Measurements from ENCODE around the gene CCDC88B. TPM values are rescaled to one million over a fixed set of nuclear protein-coding genes. Genes with fewer than 3 reads are reported as not detected.
A peak's percentile ranks its signal among the peaks of the same experiment; 100 is the strongest.

The CCDC88B gene
- total RNA-seq, 2 experiments from 2014 or later: 58.4 to 71.3 TPM

DNA sequence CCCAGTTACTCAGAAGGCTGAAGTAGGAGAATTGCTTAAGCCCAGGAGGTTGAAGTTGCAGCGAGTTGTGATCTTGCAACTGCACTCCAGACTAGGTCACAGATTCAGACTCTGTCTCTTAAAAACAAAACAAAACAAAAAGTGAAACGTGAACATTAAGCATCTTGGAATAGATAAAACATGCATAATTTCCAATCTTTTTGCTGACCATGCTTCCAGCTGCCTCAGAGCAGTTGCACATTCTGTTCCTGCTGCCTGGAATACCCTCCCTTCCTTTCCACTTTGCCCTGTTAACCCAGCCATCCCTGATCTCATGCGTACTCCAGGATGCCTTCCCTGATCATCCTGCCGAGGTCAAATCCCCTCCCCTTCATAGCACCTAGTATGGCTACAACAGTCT is 718 bp upstream of the CCDC88B start:
- ChIA-PET CTCF (no interaction called here), POLR2A (no interaction called here)
- DNase-seq: no peak
- intact Hi-C loops (cut with DNase I, micrococcal nuclease): no loop called here
- H3K27me3 Mint-ChIP-seq: no peaks in the 10 kb centered on the region
- peaks cover 36% of the 10 kb centered on the region for H3K4me1 Mint-ChIP-seq
- H3K4me3 Mint-ChIP-seq: peak overlapping the region; percentile 91
- H3K9me3 Mint-ChIP-seq (ENCODE audit: low read depth): no peaks in the 10 kb centered on the region
- peak overlapping the region; percentile 94 for H3K27ac Mint-ChIP-seq
- peaks cover 23% of the 10 kb centered on the region for H3K36me3 Mint-ChIP-seq (ENCODE audit: low read depth)
- no peak for ATAC-seq

DNA sequence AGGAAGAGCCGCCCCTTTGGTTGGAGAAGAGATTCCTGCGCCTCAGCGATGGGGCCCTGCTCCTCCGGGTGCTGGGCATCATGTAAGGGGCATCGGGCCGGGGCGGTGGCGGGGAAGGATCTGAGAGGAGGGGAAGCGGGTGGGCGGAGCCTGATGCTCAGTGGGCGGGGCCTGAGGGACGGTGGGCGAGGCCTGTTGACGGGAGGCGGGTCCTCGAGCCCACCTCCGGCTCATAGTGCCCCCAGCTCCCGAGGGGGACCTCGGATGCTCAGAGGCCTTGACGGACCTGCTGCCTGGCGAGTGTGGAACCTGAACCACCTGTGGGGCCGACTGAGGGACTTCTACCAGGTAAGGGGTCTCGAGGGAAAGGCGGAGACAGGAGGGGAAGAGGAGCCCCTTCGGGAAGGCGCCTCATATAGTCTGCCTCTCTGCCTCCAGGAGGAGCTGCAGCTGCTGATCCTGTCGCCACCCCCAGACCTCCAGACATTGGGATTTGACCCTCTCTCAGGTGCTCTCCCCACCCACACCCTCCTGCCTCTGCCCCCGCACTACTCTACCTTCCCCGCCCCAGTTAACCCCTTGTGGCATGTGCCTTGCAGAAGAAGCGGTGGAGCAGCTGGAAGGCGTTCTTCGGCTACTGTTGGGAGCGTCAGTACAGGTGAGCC is 799 bp downstream of the CCDC88B start:
- POLR2A ChIA-PET: interaction anchor here (0.8 to 1.1 kb wide), 2 partner anchors 9 to 11 kb away, joined by 3 read pairs; no protein-coding TSS in a partner anchor
- CTCF ChIA-PET: interaction anchor here (0.5 to 1.6 kb wide), 4 partner anchors 14 to 659 kb away, joined by 3 to 5 read pairs (median 4); partner anchors contain the start of genes PRDX5, RTN3 and TRMT112

DNA sequence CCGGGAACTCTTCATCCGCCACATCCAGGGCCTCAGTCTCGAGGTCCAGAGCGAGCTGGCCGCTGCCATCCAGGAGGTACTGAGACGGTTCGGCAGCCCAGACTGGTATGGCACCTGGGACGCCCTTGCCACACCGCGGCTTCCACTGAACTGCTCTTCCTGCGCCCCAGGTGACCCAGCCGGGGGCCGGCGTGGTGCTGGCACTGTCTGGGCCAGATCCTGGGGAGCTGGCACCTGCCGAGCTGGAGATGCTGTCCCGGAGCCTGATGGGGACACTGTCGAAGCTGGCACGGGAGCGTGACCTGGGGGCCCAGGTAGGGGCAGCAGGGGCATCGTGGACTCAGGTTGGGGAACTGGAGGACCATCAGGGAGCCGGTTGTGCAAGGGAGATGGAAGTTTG is 1.4 kb downstream of the CCDC88B start:
- Mint-ChIP-seq H3K36me3 (ENCODE audit: low read depth) (peaks cover 26% of the 10 kb centered on the region), H3K27ac (no peak overlapping the region), H3K9me3 (ENCODE audit: low read depth) (no peaks in the 10 kb centered on the region), H3K4me1 (peaks cover 28% of the 10 kb centered on the region), H3K4me3 (peak overlapping the region; percentile 91), H3K27me3 (no peaks in the 10 kb centered on the region)
- intact Hi-C loops (cut with DNase I, micrococcal nuclease): loop anchor here (5.0 to 10.0 kb wide), 2 partner anchors 34 to 773 kb away; partner anchors contain the start of genes ESRRA (in 1 of the 2), TM7SF2 (in 1 of the 2) and ZNHIT2 (in 1 of the 2)
- ATAC-seq (no peak), DNase-seq (no peak)
- CTCF ChIA-PET: interaction anchor here (0.7 to 2.3 kb wide), 5 partner anchors 10 to 660 kb away, joined by 3 to 6 read pairs (median 4); partner anchors contain the start of genes PRDX5, RTN3 and TRMT112
- POLR2A ChIA-PET: interaction anchor here (0.8 to 1.1 kb wide), 2 partner anchors 10 to 11 kb away, joined by 3 read pairs; no protein-coding TSS in a partner anchor

More for the DNA sequence above, 799 bp downstream of the CCDC88B start:
- peak; percentile 91 for DNase-seq
- intact Hi-C loops (cut with DNase I, micrococcal nuclease): loop anchor here (1.0 to 10.0 kb wide), 6 partner anchors 23 to 774 kb away; partner anchors contain the start of genes ESRRA (in 2 of the 2), PRDX5 (in 1 of the 2), TM7SF2 (in 1 of the 2) and TRMT112 (in 1 of the 2)
- H3K36me3 Mint-ChIP-seq (ENCODE audit: low read depth): peaks cover 24% of the 10 kb centered on the region
- peak; percentile 54 for ATAC-seq
- peak overlapping the region; percentile 92 for H3K27ac Mint-ChIP-seq
- H3K27me3 Mint-ChIP-seq: no peaks in the 10 kb centered on the region
- H3K9me3 Mint-ChIP-seq (ENCODE audit: low read depth): no peaks in the 10 kb centered on the region
- peak overlapping the region; percentile 91 for H3K4me3 Mint-ChIP-seq
- peaks cover 28% of the 10 kb centered on the region for H3K4me1 Mint-ChIP-seq

DNA sequence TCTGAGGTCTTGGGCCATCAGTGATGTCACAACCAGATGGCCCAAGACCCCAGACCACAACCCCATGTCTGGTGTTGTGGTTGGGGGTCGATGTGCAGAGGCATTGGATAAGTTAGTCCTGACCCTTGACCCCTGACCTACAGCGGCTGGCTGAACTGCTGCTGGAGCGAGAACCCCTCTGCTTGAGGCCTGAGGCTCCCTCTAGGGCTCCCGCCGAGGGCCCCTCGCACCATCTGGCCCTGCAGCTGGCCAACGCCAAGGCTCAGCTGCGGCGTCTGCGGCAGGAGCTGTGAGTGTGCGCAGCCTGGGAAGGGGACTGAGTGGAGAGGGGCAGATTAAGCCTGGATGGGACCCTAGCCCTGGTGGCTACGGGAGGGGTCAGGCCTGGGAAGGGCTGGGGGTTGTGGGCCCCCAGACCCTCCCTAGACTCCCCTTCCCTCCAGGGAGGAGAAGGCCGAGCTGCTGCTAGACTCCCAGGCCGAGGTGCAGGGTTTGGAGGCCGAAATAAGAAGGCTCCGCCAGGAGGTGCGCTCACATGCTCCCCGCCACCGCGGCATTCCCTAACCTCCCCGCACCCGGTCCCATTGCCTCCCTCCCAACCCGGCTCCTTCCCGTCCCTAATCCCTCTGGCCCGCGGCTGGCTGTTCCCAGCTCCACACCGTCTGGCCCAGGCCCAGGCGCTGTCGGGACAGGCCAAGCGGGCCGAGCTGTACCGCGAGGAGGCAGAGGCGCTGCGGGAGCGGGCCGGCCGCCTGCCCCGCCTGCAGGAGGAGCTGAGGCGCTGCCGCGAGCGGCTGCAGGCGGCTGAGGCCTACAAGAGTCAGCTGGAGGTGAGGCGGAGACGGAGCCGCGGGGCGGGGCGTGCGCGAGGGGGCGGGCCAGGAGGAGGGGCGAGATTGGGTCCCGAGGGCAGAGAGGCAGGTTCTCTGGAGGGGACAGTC is 2.1 kb downstream of the CCDC88B start:
- no peak overlapping the region for H3K27ac Mint-ChIP-seq
- H3K4me1 Mint-ChIP-seq: peaks cover 28% of the 10 kb centered on the region
- ChIA-PET POLR2A (interaction anchor here (1.1 kb wide), 2 partner anchors 11 to 24 kb away, joined by 3 to 5 read pairs; partner anchors contain the start of genes PRDX5 and TRMT112), CTCF (interaction anchor here (0.9 to 2.3 kb wide), 9 partner anchors 10 to 661 kb away, joined by 3 to 10 read pairs (median 5); partner anchors contain the start of genes PRDX5, RTN3 and TRMT112)
- intact Hi-C loops (cut with DNase I, micrococcal nuclease): loop anchor here (1.0 to 10.0 kb wide), 8 partner anchors 17 to 773 kb away; partner anchors contain the start of genes RPS6KA4 (in 2 of the 2), ESRRA (in 1 of the 2), FKBP2 (in 1 of the 2) and GPR137 (in 1 of the 2)
- H3K9me3 Mint-ChIP-seq (ENCODE audit: low read depth): no peaks in the 10 kb centered on the region
- ATAC-seq (peak; percentile 77), DNase-seq (peak; percentile 96)
- no peak overlapping the region for H3K4me3 Mint-ChIP-seq
- no peaks in the 10 kb centered on the region for H3K27me3 Mint-ChIP-seq
- peaks cover 27% of the 10 kb centered on the region for H3K36me3 Mint-ChIP-seq (ENCODE audit: low read depth)

DNA sequence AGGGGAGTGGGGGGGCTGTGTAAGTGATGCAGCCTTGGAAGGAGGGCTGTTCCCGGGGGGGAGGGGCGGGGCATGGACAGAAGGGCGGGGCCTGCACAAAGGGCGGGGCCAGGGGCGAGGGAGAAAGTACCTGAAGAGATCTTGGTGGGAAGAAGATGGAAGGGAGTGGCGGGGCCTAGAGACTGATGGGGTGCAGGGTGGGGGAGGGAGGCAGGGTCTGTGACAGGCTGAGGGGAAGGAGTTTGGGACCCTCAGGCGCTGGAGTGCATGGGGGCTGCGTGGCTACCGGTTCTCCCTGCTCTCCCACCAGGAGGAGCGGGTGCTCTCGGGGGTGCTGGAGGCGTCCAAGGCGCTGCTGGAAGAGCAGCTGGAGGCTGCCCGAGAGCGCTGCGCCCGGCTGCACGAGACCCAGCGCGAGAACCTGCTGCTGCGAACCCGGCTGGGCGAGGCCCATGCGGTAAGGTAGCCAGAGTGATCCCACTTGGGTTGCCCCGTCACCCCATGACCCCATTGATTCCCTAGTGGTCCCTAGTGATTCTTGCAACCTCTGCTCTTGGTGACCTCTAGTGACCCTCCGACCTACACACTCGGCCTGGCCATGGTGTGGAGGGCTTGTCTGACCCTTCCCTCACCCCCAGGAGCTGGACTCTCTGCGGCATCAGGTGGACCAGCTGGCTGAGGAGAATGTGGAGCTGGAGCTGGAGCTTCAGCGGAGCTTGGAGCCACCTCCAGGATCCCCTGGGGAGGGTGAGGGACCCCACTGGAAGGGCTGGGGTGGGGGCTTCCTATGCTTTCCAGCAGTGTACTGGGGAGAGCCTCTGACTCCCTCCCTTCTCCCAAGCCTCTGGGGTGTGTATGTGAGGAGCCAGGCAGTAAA is 3.1 kb downstream of the CCDC88B start:
- peaks cover 24% of the 10 kb centered on the region for H3K36me3 Mint-ChIP-seq (ENCODE audit: low read depth)
- H3K9me3 Mint-ChIP-seq (ENCODE audit: low read depth): no peaks in the 10 kb centered on the region
- no peaks in the 10 kb centered on the region for H3K27me3 Mint-ChIP-seq
- intact Hi-C loops (cut with DNase I, micrococcal nuclease): loop anchor here (1.0 to 10.0 kb wide), 8 partner anchors 16 to 772 kb away; partner anchors contain the start of genes RPS6KA4 (in 2 of the 2), ESRRA (in 1 of the 2), FKBP2 (in 1 of the 2) and GPR137 (in 1 of the 2)
- H3K4me3 Mint-ChIP-seq: no peak overlapping the region
- ATAC-seq: no peak
- H3K27ac Mint-ChIP-seq: no peak overlapping the region
- ChIA-PET CTCF (interaction anchor here (0.7 to 2.3 kb wide), 10 partner anchors 11 to 138 kb away, joined by 3 to 10 read pairs (median 5); partner anchors contain the start of genes PRDX5 and TRMT112), POLR2A (interaction anchor here (1.1 kb wide), 1 partner anchor 25 kb away, joined by 5 read pairs; the partner anchor contains the start of genes PRDX5 and TRMT112)
- peaks cover 28% of the 10 kb centered on the region for H3K4me1 Mint-ChIP-seq
- DNase-seq: no peak

DNA sequence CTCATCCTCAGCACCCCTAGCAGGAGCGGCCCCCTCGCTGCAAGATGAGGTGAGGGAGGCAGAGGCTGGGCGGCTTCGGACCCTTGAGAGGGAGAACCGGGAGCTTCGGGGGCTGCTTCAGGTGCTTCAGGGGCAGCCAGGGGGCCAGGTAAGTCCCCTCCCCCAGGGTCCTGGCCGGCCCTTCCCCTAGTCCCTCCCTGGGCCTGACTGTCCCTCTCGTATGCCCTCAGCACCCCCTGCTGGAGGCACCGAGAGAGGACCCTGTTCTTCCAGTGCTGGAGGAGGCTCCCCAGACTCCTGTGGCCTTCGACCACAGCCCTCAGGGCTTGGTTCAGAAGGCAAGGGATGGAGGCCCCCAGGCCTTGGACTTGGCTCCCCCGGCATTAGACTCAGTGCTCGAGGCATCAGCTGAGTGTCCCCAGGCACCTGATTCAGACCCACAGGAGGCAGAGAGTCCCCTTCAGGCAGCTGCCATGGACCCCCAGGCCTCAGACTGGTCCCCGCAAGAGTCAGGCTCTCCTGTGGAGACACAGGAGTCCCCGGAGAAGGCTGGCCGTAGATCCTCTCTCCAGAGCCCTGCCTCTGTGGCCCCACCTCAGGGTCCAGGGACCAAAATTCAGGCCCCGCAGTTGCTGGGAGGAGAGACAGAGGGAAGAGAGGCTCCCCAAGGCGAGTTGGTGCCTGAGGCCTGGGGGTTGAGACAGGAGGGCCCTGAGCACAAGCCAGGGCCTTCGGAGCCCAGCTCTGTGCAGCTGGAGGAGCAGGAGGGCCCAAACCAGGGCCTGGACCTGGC is 4.0 kb downstream of the CCDC88B start:
- Mint-ChIP-seq H3K27me3 (no peaks in the 10 kb centered on the region), H3K36me3 (ENCODE audit: low read depth) (peaks cover 27% of the 10 kb centered on the region), H3K27ac (no peak overlapping the region), H3K4me1 (peaks cover 26% of the 10 kb centered on the region), H3K9me3 (ENCODE audit: low read depth) (no peaks in the 10 kb centered on the region), H3K4me3 (no peak overlapping the region)
- DNase-seq (peak; percentile 46), ATAC-seq (no peak)
- POLR2A ChIA-PET: interaction anchor here (0.7 kb wide), 1 partner anchor 412 kb away, joined by 4 read pairs; no protein-coding TSS in a partner anchor
- intact Hi-C loops (cut with DNase I, micrococcal nuclease): loop anchor here (2.0 to 10.0 kb wide), 3 partner anchors 15 to 771 kb away; partner anchors contain the start of genes ESRRA (in 1 of the 2), RPS6KA4 (in 1 of the 2), TM7SF2 (in 1 of the 2) and ZNHIT2 (in 1 of the 2)
- CTCF ChIA-PET: interaction anchor here (0.7 to 1.8 kb wide), 3 partner anchors 13 to 43 kb away, joined by 3 to 6 read pairs (median 5); partner anchors contain the start of genes PRDX5 and TRMT112

DNA sequence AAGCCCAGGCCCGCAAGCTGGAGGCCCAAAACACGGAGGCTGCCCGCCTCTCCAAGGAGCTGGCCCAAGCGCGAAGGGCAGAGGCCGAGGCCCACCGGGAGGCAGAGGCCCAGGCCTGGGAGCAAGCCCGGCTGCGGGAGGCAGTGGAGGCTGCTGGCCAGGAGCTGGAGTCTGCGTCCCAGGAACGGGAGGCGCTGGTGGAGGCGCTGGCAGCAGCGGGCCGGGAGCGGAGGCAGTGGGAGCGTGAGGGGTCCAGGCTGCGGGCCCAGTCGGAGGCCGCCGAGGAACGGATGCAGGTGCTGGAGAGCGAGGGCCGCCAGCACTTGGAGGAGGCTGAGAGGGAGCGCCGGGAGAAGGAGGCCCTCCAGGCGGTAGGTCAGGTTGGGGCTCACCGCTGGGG is 4.8 kb downstream of the CCDC88B start:
- intact Hi-C loops (cut with DNase I, micrococcal nuclease): loop anchor here (5.0 to 10.0 kb wide), 2 partner anchors 37 to 770 kb away; partner anchors contain the start of genes ESRRA (in 1 of the 2), TM7SF2 (in 1 of the 2) and ZNHIT2 (in 1 of the 2)
- DNase-seq (no peak), ATAC-seq (no peak)
- Mint-ChIP-seq H3K4me3 (no peak overlapping the region), H3K27me3 (no peaks in the 10 kb centered on the region), H3K36me3 (ENCODE audit: low read depth) (peaks cover 29% of the 10 kb centered on the region), H3K4me1 (peaks cover 18% of the 10 kb centered on the region), H3K9me3 (ENCODE audit: low read depth) (no peaks in the 10 kb centered on the region), H3K27ac (no peak overlapping the region)
- CTCF ChIA-PET: interaction anchor here (1.8 kb wide), 1 partner anchor 12 kb away, joined by 6 read pairs; no protein-coding TSS in a partner anchor
- POLR2A ChIA-PET: no interaction called here

DNA sequence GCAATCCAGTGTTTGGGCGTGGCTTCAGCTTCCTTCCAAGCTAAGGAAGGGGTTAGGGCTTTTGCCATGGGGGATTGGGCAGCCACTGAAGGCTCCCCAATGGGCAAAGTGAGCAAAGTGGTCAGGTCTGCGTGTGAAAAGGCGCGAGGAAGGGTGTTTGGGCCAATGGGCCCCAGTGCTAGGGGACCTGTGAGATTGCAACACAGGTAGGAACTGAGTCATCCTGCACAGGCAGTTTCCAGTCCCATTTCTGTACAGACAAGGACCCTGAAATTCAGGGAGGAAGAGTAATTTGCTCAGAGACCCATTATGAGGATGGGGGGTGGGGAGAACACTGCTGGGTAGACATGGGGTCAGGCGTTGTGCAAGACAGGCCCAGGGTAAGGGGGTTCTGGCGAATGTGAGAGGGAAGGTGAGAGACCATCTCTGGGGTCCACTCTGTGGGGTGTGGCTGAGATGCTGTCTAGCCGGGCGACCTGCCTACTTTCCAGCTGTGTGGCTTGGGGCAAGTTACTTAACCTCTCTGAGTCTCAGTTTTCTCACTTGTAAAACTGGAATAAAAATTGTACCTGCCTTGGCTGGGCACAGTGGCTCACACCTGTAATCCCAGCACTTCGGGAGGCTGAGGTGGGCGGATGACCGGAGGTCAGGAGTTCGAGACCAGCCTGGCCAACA is 7.3 kb downstream of the CCDC88B start:
- intact Hi-C loops (cut with DNase I, micrococcal nuclease): loop anchor here in 1 of 2 experiments (10.0 kb wide), 1 partner anchor 767 kb away; the partner anchor contains the start of genes TM7SF2 and ZNHIT2
- Mint-ChIP-seq H3K27me3 (no peaks in the 10 kb centered on the region), H3K4me1 (peaks cover 2% of the 10 kb centered on the region), H3K36me3 (ENCODE audit: low read depth) (peaks cover 23% of the 10 kb centered on the region), H3K4me3 (no peak overlapping the region), H3K9me3 (ENCODE audit: low read depth) (no peaks in the 10 kb centered on the region), H3K27ac (no peak overlapping the region)
- ATAC-seq (no peak), DNase-seq (no peak)
- ChIA-PET POLR2A (no interaction called here), CTCF (interaction anchor here (0.6 to 0.9 kb wide), 4 partner anchors 11 to 721 kb away, joined by 3 read pairs; no protein-coding TSS in a partner anchor)
